ENCODE measurements around the gene ARMC9. TPM values are rescaled to one million over a fixed set of nuclear protein-coding genes. Genes with fewer than 3 reads are reported as not detected.

The ARMC9 gene
- total and polyA plus RNA-seq, 9 donors, result 16.7 to 33.5 (median 29.3) TPM

DNA sequence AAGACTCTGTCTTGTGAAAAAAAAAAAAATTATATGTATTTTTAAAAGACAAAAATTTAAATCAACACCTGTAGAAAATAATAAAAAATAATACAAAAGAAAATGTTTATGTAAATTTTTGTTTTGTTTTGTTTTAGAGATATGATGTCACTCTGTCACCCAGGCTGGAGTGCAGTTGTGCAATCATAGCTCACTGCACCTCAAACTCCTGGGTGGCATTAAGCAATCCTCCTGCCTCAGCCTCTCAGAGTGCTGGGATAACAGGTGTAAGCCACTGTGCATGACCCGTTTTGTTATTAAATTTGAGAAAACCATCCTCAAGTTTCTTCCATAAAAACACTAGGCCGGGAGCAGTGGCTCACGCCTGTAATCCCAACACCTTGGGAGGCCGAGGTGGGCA, 140.9 kb downstream of the ARMC9 start:
- 93 to 97% (median 96%) methylated on average over 4 of the region's 4 CpGs for WGBS, 3 donors
- Histone ChIP-seq H3K4me1 (ENCODE audit: insufficient read depth) (no peaks in the 10 kb centered on the region), H3K36me3 (no peaks in the 10 kb centered on the region), H3K27me3 (no peaks in the 10 kb centered on the region), H3K27ac (no peak overlapping the region), H3K4me3 (no peak overlapping the region), H3K9me3 (no peaks in the 10 kb centered on the region)
- no peak for TF ChIP-seq POLR2A (IDR thresholded peaks at IDR 0.05)
- TF ChIP-seq, protein P1, sequence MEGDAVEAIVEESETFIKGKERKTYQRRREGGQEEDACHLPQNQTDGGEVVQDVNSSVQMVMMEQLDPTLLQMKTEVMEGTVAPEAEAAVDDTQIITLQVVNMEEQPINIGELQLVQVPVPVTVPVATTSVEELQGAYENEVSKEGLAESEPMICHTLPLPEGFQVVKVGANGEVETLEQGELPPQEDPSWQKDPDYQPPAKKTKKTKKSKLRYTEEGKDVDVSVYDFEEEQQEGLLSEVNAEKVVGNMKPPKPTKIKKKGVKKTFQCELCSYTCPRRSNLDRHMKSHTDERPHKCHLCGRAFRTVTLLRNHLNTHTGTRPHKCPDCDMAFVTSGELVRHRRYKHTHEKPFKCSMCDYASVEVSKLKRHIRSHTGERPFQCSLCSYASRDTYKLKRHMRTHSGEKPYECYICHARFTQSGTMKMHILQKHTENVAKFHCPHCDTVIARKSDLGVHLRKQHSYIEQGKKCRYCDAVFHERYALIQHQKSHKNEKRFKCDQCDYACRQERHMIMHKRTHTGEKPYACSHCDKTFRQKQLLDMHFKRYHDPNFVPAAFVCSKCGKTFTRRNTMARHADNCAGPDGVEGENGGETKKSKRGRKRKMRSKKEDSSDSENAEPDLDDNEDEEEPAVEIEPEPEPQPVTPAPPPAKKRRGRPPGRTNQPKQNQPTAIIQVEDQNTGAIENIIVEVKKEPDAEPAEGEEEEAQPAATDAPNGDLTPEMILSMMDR (IDR thresholded peaks at IDR 0.05), result no peak
- no peak for TF ChIP-seq EP300 (IDR thresholded peaks at IDR 0.05)
- intact Hi-C loops (cut with DNase I), result no loop called here
- no peak for DNase-seq

DNA sequence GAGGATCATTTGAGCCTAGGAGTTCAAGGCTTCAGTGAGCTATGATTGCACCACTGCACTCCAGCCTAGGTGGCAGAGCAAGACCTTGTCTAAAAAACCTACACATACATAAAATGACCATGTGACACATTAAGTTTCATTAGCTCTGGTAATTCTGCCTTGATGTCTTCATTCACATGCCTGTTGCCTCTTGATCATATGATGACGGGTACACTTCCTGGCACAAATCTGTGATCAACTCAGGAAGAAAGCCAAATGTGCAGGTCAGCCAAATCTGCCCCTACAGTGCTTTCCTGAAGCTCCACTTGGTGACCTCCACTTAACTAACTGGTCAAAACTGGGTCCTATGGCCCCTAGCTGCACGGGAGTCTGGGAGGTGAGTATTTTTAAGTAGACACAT, 142.7 kb downstream of the ARMC9 start:
- 90 to 93% (median 93%) methylated on average over 2 of the region's 2 CpGs for WGBS, 3 donors

DNA sequence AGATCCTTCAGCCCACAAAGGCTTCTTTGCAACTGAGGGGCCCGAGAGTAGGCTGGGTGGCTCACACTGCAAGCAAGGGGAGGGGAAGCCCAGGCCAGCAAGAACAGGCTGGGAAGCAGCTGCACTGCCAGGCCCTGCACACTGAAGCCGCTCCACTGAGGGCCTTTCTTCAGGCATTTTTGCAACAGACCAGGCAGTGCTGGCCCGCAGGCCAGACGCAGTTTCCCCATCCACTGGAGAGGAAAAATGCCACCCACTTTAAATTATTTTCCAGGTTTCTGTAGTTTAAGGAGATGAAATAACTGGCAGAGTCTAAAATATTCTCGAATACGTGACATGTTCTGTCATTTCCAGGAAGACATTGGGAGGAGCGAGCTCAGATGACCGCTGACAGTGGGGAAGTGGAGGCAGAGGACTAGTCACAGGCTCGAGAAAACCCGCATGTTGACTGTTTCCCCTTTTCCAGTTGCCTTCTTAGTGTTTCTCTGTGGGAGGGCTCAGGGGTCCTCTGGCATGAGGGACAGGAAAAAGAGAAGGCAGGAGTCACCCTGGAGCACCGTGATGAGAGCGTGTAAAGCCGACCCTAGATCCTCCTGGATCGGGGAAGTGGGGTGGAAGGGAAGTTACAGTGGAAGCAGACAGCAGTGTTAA, 143.8 kb downstream of the ARMC9 start:
- WGBS, 3 donors, result 73 to 83% (median 77%) methylated on average over 14 of the region's 14 CpGs
- Histone ChIP-seq H3K36me3 (no peaks in the 10 kb centered on the region), H3K27me3 (no peaks in the 10 kb centered on the region), H3K4me3 (no peak overlapping the region), H3K27ac (no peak overlapping the region), H3K9me3 (no peaks in the 10 kb centered on the region), H3K4me1 (ENCODE audit: insufficient read depth) (no peaks in the 10 kb centered on the region)
- no peak for DNase-seq
- intact Hi-C loops (cut with DNase I), result no loop called here
- no peak for TF ChIP-seq POLR2A (IDR thresholded peaks at IDR 0.05)
- TF ChIP-seq, protein P1 (IDR thresholded peaks at IDR 0.05), result no peak
- TF ChIP-seq EP300 (IDR thresholded peaks at IDR 0.05), result no peak

More for the DNA sequence above, 142.7 kb downstream of the ARMC9 start:
- no peak overlapping the region for H3K27ac ChIP-seq
- intact Hi-C loops (cut with DNase I), result no loop called here
- no peaks in the 10 kb centered on the region for H3K27me3 ChIP-seq
- H3K4me1 ChIP-seq (ENCODE audit: insufficient read depth), result no peaks in the 10 kb centered on the region
- TF ChIP-seq, protein P1 (IDR thresholded peaks at IDR 0.05), result no peak
- TF ChIP-seq POLR2A (IDR thresholded peaks at IDR 0.05) (no peak), EP300 (IDR thresholded peaks at IDR 0.05) (no peak)
- no peaks in the 10 kb centered on the region for H3K9me3 ChIP-seq
- H3K4me3 ChIP-seq, result no peak overlapping the region
- DNase-seq, result no peak
- no peaks in the 10 kb centered on the region for H3K36me3 ChIP-seq

DNA sequence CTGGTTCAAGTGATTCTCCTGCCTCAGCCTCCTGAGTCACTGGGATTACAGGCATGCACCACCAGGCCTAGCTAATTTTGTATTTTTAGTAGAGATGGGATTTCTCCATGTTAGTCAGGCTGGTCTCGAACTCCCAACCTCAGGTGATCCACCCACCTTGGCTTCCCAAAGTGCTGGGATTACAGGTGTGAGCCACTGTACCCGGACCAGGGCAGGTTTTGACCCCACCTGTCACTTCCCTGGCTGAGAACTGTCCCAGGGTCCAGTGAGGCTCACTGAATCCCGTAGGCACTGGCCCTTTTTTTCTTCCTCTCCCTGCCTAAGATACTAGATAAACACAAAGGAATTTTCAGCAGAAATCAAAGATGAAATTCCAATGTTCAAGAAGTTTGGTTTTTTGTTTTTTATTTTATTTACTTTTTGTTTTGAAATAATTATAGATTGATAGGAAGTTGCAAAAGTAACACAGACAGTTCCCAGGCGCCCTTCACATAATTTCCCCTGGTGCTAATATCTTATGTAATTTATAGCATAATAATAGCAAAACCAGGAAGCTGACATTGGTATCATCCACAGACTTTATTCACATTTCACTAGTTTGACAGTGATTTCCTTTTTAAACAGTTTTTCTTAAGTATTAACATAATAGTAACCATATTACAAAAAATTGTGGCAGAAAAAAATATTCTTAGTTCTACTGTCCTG, 144.7 kb downstream of the ARMC9 start:
- intact Hi-C loops (cut with DNase I), result no loop called here
- Histone ChIP-seq H3K4me1 (ENCODE audit: insufficient read depth) (no peaks in the 10 kb centered on the region), H3K36me3 (no peaks in the 10 kb centered on the region), H3K4me3 (no peak overlapping the region), H3K9me3 (no peaks in the 10 kb centered on the region), H3K27me3 (no peaks in the 10 kb centered on the region), H3K27ac (no peak overlapping the region)
- DNase-seq, result no peak
- TF ChIP-seq POLR2A (IDR thresholded peaks at IDR 0.05), result no peak
- TF ChIP-seq, protein P1 (IDR thresholded peaks at IDR 0.05), result no peak
- 80 to 87% (median 81%) methylated on average over 4 of the region's 4 CpGs for WGBS, 3 donors

Data from ovary (tissue), 9 donors.